GM18499 (cell line): Measurements from ENCODE around the gene N4BP2L2.

Experiments
- ATAC-seq: cut with Tn5 transposase; IDR thresholded peaks from one replicate; pipeline ENCODE4 v1.9.1; 2021; ENCODE audit warnings: moderate number of reproducible peaks; ENCODE audit not compliant: insufficient read depth, unreplicated experiment

Gene N4BP2L2

DNA sequence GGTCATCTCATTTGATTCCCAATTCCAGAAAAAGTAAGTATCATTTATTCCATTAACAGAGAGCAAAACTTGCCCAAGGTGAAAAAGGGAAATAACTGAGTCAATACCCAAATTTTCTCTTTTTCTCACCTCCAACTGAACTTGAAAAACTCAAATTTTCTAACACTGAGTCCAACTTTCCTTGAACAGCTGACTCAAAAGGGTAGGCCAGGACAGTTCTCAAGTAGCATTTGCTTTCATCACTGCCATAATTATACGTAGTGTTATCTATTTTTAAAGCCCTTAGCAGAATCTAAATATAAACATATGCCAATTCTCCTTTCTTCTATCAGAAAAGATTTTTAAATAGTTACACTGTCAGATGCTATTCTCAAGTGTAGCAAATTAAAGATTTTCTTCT, 3.5 kb downstream of the N4BP2L2 start:
- no peak for ATAC-seq

DNA sequence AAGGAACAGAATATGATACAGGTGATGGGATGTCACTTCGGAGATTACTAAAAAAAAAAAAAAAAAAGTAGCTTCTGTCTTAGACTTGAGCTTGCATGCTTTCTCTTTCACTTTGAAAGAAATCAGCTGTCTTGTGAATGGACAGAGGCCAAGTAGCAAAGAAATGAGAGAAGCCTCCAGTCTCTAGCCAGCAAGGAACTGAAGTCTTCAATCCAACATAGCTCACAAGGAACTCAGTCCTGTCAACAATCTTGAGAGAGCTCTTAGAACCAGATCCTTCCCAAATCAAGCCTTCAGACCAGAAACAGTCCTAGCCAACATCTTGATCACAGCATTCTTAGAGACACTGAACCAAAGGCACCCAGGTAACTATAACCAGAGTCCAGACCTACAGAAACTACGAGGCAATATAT, 7.7 kb downstream of the N4BP2L2 start:
- no peak for ATAC-seq

DNA sequence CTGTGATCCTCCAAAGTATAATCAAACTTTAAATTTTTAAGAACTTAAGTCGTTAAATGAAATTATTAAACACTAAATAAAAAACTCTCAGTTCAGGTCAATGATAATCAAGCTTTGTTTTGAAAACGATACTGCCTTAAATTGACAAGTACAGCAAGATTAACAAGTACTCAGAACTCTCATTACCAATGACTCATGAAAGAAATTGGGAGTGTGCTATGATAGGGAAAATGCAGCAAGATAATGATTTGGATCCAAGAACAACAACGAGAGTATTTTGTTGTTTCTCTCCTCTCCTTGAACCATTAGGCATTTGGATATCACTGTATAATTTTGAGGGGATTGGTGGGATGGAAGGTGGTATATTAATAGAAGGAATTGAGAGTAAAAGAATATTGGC, 10.2 kb downstream of the N4BP2L2 start:
- ATAC-seq = no peak

DNA sequence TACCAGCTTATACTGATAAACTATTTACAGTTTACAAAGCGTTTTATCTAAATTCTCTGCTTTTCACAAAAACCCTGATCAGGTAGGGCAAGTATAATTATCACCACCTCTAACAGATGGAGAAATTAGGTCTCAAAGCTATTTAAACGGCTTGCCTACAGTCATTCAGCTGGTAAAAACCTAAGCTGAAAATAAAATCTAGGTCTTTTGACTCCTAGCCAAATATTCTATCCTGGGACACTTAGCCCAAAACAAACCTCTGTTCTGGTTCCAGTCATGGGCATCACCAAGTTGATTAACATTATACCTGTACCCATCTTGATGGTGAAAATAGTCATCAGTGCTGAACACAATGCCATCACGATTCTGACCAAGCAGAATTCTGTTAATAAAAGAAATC, 11.4 kb downstream of the N4BP2L2 start:
- ATAC-seq = no peak

DNA sequence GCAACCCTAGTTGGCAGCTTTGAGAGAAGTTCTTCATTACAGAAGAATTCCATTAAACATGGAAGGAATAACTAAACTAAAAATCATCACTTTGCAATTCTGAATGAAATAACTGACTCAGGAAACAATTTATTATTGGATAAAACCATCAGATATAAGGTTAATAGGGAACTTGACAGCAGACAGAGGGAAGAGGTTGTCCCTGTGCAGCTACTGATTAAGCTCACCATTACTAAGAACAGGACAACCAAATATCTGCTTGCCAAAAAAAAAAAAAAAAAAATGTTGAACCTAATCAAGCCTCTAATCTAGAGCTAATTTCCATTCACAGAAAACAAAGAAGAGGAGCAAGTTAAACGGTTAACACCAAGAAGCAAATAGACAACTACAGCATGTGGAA, 12.8 kb downstream of the N4BP2L2 start:
- no peak for ATAC-seq

DNA sequence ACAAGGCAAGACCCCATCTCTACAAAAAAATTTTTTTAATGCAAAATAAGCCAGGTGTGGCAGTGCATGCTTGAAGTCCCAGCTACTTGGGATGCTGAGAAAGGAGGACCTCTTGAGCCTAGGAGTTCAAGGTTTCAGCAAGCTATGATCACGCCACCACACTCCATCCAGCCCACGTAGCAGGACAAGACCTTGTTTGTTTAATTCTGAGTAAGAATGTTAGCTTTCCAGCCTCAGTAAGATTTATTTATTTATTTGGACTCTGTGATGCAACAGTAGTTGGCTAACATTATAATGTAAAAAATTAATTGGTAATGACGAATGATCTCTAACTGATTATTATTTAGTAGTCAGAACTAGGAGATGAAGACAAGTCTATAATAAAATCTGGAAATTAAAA, 23.3 kb downstream of the N4BP2L2 start:
- ATAC-seq = no peak

DNA sequence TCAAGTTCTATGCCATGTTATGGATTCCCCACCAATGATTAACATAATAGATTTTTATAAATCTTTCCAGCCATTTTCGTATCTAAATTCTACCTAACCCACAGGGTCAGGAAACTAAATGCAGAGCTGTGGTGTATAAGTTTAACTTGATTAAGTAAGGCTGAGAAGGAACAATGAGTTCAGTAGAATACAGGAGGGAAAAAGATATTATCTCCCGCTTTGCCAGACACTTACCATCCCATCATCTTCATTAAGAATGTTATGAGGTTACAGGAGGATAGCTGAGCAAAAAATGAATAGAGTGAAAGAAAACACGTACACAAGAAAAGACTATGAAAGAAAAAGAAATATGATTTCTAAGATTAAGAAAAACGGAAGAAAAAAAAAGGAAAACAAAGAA, 27.1 kb downstream of the N4BP2L2 start:
- ATAC-seq = no peak

DNA sequence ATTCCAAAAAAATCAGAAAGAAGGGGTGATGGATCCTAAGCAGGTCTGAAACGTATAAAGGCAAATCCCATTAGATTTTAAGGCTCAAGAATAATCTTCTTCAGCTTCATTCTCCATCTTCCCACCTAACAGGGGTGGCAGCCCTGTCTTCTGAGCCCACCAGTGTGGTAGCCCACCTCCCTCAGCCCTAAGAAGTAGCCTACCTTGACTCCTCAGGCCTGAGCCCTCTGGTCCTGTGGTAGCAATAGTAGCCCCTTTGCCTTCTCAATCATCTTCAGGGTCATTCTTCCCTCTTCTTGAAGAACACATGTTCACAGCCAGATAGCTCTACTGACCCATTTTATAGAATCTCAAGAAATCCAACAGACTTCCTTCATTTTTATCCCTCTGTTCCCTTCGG, 33.7 kb downstream of the N4BP2L2 start:
- no peak for ATAC-seq

DNA sequence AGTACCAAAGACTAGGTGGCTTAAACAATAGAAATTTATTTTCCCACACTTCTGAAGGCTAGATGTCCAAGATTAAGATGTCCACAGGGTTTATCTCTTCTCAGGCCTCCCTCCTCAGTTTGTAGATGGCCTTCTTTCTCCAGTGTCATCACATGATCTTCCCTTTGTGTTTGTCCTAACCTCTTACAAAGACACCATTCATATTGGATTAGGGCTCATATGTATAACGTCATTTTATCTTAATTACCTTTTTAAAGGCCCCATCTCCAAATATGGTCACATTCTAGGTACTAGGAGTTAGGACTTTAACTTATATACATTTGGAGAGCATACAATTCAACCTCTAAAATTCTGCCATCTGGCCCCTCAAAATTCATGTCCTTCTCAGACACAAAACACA, 34.3 kb downstream of the N4BP2L2 start:
- no peak for ATAC-seq

DNA sequence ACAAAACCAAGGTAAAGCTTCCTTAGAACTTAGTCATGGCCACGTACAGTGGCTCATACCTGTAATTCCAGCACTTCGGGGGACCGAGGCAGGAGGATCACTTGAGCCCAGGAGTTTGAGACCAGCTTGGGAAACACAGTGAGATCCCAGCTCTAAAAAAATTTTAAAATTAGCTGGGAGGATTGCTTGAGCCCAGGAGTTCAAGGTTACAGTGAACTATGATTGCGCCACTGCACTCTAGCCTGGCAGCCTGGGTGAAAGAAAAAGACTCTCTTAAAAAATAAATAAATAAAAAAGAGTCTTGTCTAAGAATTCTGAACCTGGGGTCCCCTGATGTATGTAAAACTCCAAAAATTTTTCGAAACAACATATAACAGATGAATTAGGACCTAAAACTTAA, 34.9 kb downstream of the N4BP2L2 start:
- no peak for ATAC-seq

DNA sequence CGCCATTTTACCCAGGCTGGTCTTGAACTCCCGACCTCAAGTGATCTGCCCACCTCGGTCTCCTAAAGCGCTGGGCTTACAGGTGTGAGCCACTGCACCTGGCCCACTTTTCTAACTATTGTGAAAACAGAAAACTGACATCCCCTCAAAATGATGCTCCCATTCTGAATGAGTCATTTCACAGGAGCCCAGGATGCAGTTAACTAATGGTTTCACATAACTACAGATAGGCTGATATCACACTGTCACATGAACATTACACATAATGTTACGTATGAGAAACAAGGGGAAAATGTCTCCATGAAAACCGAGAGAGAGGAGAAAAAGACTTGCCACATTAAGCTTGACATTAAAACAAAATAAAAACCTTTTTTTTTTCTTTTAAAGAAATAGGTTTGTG, 37.5 kb downstream of the N4BP2L2 start:
- no peak for ATAC-seq

DNA sequence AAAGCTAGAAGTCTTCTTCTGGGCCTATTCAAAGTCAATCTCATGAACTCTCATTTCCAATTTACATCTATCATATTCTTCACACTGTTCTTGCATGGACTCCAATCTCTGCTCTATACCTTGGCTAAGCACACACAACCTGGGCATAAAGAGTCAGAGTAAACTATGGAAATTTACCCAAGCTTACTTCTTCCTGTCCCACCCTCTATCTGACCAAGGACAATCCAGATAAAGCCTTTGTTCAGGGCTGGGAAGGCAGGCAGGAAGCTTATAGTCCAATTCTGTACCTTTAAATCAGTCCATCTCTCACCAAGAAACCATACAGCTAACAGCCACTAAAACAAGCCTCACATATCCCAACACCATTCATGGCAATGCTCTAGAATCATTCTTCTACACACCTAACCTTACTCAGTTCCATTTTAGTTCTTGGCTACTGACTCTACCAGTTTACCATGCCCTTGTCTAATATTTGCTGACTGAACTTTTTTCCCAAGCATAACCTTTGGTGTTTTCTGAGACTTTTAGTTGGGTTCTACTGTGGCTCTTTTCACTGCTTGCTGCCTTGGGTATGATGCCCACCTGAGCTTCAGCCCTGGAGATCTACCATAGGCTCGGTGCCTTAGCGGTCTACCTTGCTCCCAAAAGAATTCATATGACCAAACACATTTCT, 38.9 kb downstream of the N4BP2L2 start:
- ATAC-seq = no peak

DNA sequence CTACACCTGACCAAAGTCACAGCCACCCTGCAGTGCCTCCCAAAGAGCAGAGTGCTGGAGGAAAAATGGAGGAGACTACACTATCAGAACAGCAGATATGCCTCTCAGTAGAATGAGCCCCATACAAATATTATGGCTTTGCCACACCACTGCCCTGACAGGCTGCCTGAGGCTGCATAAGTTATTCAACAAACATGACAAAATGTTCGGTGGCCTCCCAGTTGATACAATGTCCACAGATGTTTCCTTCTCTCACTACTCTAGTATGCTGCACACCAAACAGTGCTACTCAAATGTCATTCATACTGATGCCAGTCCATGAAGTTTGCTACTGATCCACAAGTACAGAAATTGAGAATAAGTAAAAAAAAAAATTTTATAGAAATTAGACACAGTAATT, 41.0 kb downstream of the N4BP2L2 start:
- ATAC-seq = no peak

DNA sequence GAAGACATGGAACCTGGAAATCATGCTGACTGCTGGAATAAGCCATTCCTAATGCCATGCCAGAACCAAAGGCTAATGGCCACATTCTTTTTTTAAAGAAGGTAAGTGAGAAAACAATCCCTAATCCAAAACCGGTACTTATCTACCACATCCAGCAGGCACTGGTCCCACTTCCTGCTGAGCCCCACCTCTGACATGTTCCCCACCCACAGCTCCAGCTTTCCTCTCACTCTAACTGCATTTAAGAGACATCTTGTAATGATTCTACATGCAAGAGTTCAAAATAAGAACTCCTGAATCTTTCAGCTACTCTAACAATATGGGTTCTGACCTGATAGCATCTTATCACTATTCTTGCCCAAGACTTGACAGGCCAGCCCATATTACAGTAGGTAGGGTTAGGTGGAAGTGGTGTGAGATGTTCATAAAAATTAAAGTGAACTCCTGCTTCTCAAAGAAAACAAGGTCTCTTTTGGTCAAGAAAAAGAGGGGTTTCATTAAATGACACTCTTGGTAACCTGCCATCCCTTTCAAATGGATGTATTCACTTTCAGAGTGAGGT, 41.9 kb downstream of the N4BP2L2 start:
- no peak for ATAC-seq

DNA sequence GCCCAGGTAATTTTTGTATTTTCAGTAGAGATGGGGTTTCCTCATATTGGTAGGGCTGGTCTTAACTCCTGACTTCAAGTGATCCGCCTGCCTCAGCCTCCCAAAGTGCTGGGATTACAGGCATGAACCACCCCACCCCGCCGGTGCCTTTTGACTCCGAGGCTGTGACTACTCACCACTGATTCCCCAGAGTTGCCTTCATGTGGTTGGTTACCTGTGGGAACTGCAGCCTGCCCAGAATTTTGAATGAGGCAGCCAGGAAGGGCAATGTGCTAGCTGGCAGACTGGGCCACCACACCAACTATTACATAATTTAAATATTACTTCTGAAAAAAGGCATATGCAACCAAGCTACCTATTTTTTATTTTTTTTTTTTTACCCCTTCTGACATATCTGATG, 42.8 kb downstream of the N4BP2L2 start:
- ATAC-seq = no peak

DNA sequence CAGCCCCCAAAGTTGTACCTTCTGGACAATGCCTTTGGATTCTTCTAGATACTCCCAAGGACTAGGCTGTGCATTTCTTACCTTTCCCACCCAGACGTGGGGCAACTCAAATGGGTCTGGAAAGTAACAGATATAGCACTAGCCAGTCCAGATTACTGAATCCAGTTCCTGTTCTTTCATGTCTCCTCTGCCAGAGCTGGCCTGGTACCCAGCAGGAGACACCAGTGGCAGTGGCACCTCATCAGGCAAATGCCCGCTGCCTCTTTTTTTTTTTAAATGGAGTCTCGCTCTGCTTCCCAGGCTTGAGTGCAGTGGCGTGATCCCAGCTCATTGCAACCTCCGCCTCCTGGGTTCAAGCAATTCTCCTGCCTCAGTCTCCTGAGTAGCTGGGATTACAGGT, 43.2 kb downstream of the N4BP2L2 start:
- ATAC-seq = no peak

DNA sequence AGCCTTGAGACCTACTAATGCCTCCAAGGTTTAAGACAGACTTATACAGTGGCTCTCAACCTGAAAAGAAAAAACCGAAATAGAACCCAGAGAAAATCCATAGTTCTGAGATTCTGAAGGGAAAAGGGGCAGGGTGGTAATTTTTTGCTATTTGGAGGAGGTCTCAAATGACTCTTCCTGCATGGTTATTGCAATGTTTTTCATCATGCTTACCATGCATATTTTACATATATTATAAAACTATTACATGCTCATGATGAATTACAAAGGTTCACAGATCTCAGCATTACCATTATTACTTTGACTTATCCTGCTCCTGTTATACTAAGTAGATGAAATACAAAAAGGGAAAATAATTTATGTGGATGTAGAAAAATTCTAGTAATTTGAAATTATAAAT, 47.6 kb downstream of the N4BP2L2 start:
- no peak for ATAC-seq

DNA sequence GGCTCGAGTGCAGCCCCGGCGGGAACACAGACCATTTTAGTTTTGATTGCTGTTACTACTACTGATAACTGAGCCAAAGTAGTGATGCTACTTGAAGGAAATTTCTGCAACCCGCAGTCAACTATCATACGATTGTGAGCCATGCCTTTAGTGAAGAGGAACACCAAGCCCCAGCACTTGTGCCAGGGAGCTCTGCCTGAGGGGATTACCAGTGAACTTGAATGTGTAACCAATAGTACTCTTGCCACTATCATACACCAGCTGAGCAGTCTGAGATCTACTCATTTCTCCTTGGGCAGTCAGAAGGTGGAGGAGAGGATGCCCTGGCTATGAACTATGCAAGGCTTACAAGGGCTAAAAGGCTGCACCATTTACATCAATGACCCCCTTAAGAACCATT, 61.7 kb downstream of the N4BP2L2 start:
- ATAC-seq = no peak

DNA sequence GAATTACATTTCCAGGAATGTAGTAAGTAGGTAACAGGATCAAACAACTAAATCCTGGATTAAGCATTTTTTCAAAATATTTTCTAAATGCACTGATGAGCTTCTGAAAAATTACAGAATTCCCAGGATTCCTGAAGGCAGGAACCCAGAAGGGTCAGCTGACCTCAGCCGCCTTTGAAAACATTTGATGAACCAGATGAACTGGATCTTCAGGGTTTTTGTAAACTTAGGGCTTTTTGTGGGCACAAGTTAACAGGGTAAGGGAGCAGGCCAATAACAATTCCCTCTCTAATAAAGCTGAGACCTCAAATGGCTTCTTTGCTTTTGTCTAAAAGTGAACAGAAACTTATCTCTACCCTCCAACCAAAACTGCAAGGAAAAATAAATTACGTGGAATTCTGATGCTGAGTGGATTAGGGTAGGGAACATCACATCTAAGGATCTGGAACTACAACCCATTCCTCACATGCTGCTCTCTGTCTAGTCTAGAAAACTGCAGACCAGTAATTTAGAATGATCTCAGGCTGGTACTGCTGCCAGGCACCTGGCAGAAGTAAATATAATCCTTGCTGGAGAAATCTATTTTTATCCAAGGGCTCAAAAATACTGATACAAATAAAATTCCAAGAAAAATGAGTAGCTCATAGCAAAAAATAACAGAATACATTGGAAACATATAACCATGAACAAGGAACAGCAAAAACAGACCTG, 62.4 kb downstream of the N4BP2L2 start:
- ATAC-seq = no peak

DNA sequence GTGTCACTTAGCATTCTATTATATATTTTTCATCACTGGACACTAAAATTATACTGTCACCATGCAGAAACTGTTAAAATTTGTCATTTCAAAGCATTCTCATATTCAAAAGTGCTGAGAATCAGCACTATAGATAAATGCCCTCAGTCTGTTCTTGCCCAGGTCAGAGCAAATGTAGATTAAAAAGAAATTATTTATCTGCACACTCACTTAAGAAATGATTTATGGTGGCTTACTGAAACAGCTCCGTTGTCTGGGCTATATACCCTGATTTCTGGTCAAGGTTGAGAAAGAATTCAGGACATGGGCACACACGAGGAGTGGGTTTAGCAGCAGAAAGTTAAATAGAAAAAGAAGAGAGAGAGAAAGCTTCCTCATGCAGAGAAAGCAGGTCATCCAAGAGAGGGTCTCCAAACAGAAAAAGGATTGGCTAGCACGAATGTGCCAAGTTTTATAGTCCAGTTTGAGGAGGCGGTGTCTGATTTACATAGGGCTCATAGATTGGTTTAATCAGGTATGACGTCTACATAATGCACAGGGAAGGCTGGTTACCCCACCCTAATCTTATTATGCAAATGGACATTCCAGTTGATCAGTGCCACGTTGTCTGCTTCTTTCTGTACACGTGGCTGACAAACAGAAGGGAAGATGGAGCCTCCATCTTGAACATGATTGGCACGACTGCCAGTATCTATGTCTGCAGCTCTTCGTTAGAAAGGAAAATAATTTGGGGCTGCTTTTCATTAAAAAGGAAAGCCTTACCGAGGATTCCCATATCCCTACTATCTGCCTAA, 63.4 kb downstream of the N4BP2L2 start:
- ATAC-seq = no peak

DNA sequence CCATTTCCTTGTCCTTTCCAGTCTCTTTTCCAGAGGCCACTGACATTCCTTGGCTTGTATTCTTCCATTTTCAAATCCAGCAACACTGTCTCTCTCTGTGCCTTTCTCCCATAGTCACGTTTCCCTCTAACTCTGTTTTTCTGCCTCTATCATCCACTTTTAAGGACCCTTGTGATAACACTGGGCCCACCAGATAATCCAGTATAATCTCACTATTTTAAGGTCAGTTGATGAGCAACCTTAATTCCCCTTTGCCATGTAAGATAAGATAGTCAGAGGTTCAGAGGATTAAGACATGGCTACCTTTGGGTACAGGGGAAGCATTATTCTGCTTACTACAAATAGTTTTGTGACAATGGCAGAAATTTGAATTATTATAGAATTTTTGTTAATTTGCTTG, 64.9 kb downstream of the N4BP2L2 start:
- ATAC-seq = no peak
